ENCODE data around the gene NHLRC2.

DNA sequence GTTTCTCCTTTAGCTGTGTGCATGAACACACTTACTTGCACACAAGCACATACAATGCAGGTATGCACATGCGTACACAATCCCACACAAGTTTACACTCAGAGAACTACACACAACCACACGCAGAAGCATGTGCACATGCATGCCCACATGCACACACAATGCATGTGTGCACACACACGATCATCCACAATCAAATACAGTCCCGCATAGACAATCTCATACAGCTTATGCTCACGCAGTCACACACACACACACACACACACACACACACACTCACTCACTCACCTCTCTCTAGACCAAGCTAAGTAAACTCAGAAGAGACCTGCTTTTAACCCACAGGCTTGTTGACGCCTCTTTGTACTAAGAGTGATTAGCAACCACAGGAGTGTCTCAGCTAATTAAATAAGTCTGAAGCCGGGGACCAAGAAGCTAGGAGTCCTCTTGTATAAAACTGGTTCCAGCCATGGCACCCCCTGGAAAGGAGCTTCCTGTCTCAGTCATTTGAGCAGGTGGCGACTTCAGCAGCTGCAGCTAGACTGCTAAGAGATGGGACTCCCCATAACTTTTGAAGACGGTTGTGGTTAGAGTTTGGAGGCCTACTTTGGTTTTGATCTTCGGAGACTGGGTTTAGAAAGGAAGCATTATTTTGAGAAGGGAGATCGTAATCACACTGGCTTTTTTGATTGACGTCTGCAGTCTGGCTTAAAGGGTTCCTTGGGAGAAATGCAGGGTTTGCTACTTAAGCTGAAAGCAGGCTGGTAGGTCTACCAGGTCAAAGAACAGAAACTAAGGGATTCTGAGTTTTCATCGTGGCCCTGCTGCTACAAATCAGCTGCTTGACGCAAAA is 106.9 kb downstream of the NHLRC2 start:
- TF ChIP-seq, protein P1, sequence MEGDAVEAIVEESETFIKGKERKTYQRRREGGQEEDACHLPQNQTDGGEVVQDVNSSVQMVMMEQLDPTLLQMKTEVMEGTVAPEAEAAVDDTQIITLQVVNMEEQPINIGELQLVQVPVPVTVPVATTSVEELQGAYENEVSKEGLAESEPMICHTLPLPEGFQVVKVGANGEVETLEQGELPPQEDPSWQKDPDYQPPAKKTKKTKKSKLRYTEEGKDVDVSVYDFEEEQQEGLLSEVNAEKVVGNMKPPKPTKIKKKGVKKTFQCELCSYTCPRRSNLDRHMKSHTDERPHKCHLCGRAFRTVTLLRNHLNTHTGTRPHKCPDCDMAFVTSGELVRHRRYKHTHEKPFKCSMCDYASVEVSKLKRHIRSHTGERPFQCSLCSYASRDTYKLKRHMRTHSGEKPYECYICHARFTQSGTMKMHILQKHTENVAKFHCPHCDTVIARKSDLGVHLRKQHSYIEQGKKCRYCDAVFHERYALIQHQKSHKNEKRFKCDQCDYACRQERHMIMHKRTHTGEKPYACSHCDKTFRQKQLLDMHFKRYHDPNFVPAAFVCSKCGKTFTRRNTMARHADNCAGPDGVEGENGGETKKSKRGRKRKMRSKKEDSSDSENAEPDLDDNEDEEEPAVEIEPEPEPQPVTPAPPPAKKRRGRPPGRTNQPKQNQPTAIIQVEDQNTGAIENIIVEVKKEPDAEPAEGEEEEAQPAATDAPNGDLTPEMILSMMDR (IDR thresholded peaks at IDR 0.05; ENCODE audit: low read length) = no peak
- TF ChIP-seq EZH2 (optimal IDR thresholded peaks at IDR 0.05; ENCODE audit: low read depth, low read length) = no peak

Data from MM.1S (cell line).